ENCODE results near the gene TMEM208.

TMEM208 gene

DNA sequence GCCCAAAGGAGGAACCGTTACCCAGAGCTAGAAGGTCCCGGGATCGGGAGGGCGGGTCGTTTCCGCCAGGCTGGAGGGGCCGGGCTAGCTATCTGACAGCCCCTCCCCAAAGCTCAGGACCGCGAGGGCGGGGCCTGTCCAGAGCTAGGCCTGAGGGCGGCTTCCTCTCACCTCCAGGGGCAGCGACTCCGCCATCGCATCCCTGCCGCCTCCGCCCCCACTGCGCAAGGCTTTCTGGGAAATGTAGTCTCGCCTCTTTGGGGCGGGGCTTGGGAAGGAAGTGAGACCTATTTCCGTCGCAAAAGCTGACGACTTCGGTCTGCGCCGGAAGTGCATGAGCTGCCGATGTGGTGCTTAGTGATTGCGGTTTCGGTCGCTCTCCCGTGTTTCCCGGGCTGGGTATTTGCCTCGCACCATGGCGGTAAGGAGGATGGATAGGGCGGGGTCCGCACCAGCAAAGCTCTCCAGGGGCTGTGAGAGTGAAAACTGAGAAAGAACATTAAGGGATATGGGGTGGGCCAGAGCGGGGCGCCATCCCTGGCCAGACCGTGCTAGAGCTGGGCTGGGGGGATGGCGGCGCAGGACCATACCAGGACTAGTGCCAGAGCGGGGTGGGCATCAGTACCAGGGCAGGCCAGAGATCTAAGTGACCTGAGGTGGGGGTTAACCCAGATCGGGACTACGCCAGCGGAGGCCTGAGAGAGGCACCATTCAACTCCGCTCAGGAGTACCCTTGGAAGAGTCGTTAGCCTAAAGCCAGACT lies at the start of gene TMEM208:
Gene TMEM208 (plus strand): TSS at position 327 of the 763 bp plus-strand sequence. CDS start 89 bp downstream, at position 416.
- peak; percentile 97 for DNase-seq

DNA sequence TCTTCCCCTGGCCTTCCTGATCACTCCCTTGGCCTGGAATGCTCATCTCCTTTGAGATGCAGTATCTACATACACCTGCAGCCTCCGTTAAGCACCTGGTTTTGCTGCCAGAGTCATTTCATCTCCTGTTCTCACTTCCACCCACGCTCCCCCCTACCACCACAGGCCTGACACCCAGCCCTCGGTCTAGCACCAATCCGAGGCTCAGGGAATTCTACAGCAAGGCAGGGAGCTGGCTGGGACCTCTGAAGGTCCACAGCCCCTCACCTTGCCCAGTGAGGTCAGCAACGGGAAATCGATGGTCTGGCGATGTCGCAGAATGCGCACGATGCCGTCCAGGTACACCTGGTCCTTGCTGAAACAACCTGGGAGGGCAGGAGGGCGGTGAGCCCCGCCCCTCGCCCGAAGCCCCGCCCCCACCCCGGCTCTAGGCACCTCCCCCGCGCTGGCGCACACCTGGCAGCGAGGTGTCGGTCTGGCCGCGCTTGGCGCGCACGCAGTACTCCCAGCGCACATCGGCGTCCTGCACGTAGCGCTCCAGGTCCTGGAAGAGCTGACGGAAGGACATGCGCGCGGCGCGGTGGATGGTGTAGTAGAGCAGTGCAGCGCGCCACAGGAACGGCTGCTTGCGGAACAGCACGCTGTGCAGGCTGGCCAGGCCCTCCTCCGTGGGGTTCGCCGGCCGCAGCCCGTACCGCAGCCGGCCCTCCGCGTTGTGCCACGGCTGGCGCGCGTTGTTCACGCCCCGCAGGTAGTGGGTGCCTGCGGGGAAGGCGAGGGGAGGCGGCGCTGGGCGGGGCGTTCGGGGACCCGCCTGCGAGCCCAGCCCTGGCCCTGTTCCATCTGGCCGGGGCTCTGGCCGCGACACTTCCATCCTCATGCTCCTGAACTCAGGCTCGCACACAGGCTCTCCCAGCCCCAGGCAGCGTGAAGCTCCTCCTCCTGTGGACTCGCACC lies 48.9 kb upstream of the TMEM208 start:
- DNase-seq = peak; percentile 92

DNA sequence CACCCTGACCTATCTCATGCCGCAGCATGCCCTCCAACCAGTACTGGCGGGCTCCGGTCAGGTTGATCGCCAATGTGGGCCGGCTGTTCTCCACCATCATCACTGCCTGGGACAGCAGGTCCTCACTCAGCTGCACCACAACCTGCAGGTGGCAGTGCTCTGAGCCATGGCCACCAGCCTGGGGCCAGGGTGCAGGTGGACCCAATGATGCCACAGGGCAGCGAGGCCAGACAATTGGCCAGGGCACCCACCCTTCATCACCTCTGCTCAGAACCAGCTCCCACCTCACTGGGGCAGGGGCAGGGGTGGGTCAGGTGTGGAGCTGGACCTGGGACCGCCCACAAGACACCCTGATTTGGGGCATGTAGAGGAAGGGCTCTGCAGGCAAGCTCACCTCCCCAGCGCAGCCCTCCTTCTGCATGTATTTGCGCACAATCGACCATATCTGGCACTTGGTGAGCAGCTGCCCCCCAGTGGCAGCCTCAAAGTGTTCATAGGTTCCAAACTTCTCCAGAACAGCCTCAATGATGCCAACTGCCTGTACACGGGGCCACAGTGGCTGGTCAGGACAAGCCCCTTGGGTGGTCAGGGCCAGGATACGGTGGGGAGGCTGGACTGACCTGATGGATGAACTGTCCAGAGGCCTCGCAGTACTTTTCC lies 47.4 kb upstream of the TMEM208 start:
- DNase-seq = no peak

GRCh38 chr16:67180166-67180565 lies 46.8 kb upstream of the TMEM208 start:
- DNase-seq = no peak

DNA sequence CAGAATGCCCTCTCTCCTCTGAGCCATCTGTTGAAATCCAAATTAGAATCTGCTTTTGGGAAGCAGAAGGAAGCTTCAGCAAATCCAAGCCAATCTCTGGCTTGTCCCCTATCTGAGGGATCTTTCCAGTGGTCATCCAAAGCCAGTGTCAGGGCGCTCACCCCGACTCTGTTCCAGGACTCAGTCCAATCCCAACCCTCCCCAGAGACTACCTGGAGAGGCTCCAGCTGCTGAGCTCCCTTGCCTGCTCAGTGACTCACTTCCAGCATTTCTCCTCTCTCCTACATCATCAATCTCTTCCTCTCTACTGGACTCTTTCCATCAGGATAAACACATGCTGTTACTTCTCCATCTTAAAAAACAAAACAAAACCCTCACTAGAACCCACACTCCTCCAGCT lies 45.6 kb upstream of the TMEM208 start:
- no peak for DNase-seq

DNA sequence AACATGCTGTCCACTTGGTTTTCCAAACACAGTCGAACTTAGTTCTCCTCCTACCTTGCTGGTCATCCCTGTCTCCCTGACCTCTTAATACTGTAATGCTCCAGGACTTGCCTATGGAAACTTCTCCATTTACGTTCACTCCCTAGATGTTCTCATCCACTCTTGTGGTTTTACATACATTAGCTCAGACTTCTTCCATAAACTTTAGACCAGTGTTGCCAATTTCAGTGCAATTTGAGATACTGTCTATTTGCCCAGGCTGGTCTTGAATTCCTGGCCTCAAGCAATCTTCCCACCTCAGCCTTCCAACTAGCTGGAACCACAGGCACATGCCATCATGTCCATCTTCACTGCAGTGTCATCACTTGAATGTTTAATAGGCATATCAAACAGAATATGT lies 44.6 kb upstream of the TMEM208 start:
- no peak for DNase-seq

DNA sequence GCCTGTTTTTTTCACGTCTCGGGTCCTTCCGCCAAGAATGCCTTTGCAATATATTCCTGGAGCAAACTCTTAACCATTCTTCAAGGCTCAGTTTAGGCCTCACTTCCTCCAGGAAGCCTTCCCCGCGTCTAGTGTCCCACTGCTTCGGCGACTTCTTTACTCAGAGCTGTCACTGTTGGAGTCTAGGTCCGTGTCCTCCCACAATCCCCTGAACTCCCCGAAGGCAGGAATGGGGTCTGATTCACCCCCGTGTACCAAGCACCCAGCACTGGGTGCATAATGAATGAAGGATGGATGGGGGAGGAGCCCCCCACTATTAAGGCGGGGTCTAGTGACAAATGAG lies 43.7 kb upstream of the TMEM208 start:
- no peak for DNase-seq

DNA sequence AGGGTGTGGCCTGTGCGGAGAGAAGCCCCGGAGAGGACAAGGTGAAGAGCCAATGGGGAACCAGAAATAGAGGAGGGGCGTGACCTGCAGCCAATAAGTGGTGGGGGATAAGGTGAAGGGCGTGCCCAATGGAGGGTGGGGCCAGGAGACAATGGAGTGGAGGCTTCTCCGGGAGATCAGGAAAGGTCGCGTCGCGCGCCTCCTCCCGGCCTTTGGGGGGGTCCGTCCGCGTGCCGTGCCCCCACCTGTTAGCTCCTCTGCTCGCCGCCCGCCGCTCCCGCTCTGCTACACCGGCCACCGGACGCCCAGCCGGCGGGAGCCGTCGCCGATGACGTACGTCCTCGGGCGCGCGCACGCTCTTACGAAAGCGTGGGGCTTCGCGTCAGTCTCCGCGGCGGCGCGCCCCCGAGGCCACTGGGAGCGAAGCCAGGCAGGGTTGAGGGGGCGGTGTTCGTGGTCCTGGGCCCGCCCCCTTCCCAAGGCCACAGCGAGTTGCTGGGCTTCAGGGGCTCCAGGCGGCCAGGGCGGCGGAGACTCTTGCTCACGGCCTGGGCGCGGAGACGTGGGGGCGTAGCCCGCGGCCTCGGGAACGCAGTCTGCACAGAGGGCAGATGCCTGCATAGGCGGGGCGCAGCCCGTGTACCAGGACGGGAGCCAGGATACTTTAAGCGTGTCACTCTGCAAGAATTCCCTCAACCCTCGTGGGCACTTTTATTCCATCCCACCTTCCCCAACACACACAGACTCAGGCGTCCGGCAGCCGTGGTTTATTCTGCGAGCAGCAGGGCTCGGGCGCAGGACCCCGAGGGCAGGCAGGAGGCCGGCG lies 43.1 kb upstream of the TMEM208 start, which contains the start of gene MATCAP1:
Gene MATCAP1 (minus strand): TSS at position 337 of the 826 bp plus-strand sequence. CDS start 3,353 bp downstream, outside the sequence.
- DNase-seq = peak; percentile 96

DNA sequence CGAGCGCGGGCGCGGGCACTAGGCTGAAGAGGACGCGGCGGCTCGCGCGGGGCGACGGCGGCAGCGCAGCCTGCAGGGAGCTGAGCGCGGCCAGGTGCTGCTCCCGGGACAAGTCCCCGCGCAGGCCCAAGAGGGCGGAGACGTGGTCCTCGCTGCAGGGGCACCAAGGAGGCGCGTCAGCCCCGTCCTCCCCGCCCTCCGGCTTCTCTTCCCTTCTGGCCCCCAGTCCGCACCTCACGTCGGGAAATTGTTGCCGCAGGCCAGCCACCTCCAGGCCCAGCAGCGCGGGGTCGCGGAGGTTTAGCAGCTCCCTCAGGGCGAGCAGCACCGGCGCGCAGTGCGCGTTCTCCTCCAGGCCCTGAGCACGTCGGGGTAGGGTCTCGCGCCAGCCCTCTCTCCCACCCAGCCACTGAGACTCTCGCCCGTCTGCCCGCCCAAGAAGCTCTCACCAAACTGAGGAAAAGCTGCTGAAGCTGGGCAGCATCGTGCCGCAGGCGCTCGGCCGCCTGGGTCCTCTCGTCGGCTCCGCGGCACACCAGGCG lies 42.4 kb upstream of the TMEM208 start:
- DNase-seq = peak; percentile 59

DNA sequence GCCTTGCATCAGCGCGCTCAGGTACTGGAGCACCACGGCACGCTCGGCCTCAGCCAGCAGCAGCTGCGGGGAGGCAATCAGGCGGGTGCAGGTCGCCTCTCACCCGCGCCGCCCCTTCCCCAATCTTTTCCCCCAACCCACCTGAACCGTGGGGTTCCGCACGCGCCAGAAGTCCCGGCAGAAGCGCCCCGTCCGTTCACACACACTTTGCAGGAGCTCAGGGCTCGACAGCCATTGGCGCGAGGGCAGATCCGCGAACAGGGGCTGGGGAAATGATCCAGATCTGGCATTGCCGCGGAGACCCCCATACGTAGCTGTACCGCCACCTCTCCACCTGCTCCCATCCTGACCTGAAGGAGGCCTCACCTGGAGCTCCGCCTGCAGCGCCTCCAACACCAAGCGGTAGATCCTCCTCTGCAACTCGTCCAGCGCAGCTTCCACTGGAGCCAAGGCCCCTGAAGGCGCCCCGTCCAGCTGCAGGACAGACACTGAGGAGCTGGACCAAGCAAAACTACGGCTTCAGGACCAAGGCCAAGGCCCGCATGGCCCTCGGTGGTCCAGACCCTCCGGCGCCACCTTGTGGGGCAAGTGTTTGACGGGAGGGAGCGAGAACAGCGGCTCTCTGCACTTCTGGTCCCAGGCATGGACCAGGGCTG lies 41.8 kb upstream of the TMEM208 start:
- peak; percentile 69 for DNase-seq

- no peak for DNase-seq
These were observed 41.2 kb upstream of the TMEM208 start for GRCh38 chr16:67185651-67186134.

DNA sequence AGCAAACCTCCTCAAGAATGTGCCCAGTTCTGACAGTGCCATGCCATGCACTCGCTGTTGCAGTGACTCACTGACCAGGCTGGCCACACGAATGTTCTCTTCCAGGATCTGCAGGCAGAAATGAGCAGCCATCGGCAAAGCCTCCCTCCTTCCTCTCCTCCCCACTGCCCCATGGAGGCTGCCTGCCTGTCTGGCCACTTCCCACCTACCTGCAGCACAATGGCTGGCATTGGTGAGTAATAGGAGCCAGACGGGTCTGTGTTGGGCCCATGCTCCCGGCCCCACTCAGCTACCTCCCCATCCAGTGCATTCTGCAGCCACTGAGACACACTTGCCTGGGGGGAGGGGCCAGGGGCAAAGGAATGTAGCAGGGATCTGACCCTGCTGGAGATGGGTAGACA lies 40.4 kb upstream of the TMEM208 start:
- DNase-seq = no peak

DNA sequence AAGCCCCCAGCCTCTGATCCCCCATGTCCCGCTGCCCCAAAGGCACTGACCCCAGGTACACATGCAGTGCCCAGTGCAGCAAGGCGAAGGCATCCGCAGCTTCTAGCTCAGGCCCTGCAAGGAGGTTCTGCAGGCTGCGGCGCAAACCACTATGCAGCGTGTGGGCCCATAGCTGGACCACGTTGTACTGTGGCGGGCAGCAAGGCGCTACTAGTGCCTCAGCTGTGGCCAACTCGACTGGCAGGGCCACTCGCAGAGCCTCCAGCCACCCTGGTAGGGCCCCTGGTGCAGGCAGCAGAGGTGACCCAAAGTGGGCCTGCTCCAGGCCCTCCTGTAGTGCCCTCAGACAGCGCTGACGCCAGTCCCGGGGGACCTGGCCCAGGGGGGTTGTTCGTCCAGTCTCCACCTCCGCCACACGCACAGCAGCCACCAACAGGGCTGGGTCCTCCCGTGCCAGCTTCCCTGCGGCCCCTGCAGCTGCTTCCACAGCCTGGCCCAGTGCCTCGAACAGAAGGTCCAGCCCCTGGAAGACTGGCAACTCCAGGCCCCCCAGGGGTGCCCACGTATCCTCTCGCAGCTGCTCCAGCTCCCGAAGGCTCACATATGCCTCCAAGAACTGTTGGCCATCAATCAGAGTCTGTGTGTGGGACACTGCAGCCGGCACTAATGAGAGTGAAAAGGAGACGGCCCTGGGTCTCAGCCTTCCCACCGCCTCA lies 39.6 kb upstream of the TMEM208 start:
- peak; percentile 73 for DNase-seq

GRCh38 chr16:67188323-67188722 lies 38.6 kb upstream of the TMEM208 start:
- no peak for DNase-seq

- no peak for DNase-seq
These were observed 38.1 kb upstream of the TMEM208 start for GRCh38 chr16:67188798-67189197.

DNA sequence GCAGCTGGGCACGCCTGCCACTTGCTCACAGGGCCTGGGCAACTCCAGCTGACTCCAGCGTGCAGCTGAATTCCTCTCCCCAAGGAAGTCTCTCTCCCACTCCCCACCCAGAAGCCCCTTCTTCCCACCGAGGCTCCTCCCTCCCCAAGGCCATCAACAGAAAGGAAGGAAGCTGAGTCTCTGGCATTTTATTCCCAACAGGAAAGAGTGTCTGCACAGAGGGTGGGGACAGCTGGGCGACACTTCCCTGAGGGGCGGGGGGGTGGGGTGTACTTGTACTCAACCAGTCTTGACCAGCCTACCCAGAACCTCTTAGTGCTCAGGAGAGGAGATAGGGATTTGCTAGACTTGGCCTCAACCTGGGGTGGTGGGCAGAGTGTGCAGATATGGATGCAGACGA lies 36.9 kb upstream of the TMEM208 start, which contains the start of gene EXOC3L1:
Gene EXOC3L1 (minus strand): TSS at position 96 of the 400 bp plus-strand sequence. CDS start 460 bp downstream, outside the sequence.
- DNase-seq = no peak

- DNase-seq = no peak
These were observed 36.2 kb upstream of the TMEM208 start for GRCh38 chr16:67190448-67191399.

- no peak for DNase-seq
These were observed 35.4 kb upstream of the TMEM208 start for GRCh38 chr16:67191411-67191994.

Measured in COR-L47 (cell line).